Karpas-422 (cell line): ENCODE results near the gene NREP. TPM values are rescaled to one million over a fixed set of nuclear protein-coding genes. Genes with fewer than 3 reads are reported as not detected.

Experiments used
- DNase-seq: peaks from one replicate; pipeline ENCODE4 v3.0.0-alpha.2; 2015
- H2AFZ ChIP-seq: fragments of 200-600 bp; sonication (generic); 2 replicates; pipeline ENCODE4 v1.6.1; 2014; ENCODE audit warnings: antibody characterized with exemption, low read length, mixed read lengths
- H3K27ac ChIP-seq: fragments of 200-600 bp; sonication (generic); 2 replicates; pipeline ENCODE4 v1.5.1; 2014; ENCODE audit warnings: mild to moderate bottlenecking, low read length, moderate library complexity
- H3K27me3 ChIP-seq: fragments of 200-600 bp; sonication (generic); 2 replicates; pipeline ENCODE4 v1.6.1; 2014; ENCODE audit warnings: low read length, mixed read lengths
- H3K36me3 ChIP-seq: fragments of 200-600 bp; sonication (generic); 2 replicates; pipeline ENCODE4 v1.6.1; 2014; ENCODE audit warnings: low read length, mixed read lengths; ENCODE audit not compliant: insufficient read depth
- H3K4me1 ChIP-seq: fragments of 200-600 bp; sonication (generic); 2 replicates; pipeline ENCODE4 v1.6.1; 2014; ENCODE audit warnings: mild to moderate bottlenecking, low read length, mixed read lengths
- H3K4me2 ChIP-seq: fragments of 200-600 bp; sonication (generic); 2 replicates; pipeline ENCODE4 v1.6.1; 2014; ENCODE audit warnings: low read length, low read depth, mild to moderate bottlenecking; ENCODE audit not compliant: poor library complexity, severe bottlenecking
- H3K4me3 ChIP-seq: fragments of 200-600 bp; sonication (generic); 2 replicates; pipeline ENCODE4 v1.5.1; 2014; ENCODE audit warnings: mild to moderate bottlenecking, antibody characterized with exemption, low read length, mixed read lengths
- H3K79me2 ChIP-seq: fragments of 200-600 bp; sonication (generic); 2 replicates; pipeline ENCODE4 v1.6.1; 2014; ENCODE audit warnings: mild to moderate bottlenecking, low read length, mixed read lengths
- H3K9ac ChIP-seq: fragments of 200-600 bp; sonication (generic); 2 replicates; pipeline ENCODE4 v1.6.0; 2014; ENCODE audit warnings: low read length
- H3K9me2 ChIP-seq: fragments of 200-600 bp; sonication (generic), shearing (Covaris generic); replicated peaks from 2 replicates; pipeline ENCODE4 v1.6.0; 2014; ENCODE audit warnings: mild to moderate bottlenecking, low read length, moderate library complexity; ENCODE audit not compliant: insufficient read depth
- H3K9me3 ChIP-seq: fragments of 300-700, 200-600 bp; sonication (generic); 2 replicates; pipeline ENCODE4 v1.6.1; 2014; ENCODE audit warnings: low read length, mixed read lengths
- H4K20me1 ChIP-seq: fragments of 200-600 bp; sonication (generic); 2 replicates; pipeline ENCODE4 v1.6.1; 2014; ENCODE audit warnings: mild to moderate bottlenecking, antibody characterized with exemption, low read length, low read depth; ENCODE audit not compliant: insufficient read depth
- total RNA-seq: library from RNA; depleted of rRNA; stranded (reverse); fragments of >200 nt; shearing (Covaris generic); gene quantifications from 2 replicates; pipeline ENCODE4 v1.2.3, GENCODE V29; 2014; ENCODE audit warnings: low replicate concordance

The NREP gene
- total RNA-seq, 1 experiment from 2014 or later = 5.8 TPM

- Histone ChIP-seq H3K36me3 (no peaks in the 10 kb centered on the region), H3K79me2 (no peaks in the 10 kb centered on the region), H3K27ac (no peak overlapping the region), H3K4me3 (no peak overlapping the region), H3K4me1 (peaks cover 5% of the 10 kb centered on the region), H3K27me3 (no peaks in the 10 kb centered on the region), H3K9me2 (no peaks in the 10 kb centered on the region), H4K20me1 (no peaks in the 10 kb centered on the region), H3K9ac (no peak overlapping the region), H3K9me3 (no peaks in the 10 kb centered on the region), H2AFZ (no peak overlapping the region), H3K4me2 (no peak overlapping the region)
- no peak for DNase-seq
Observed at GRCh38 chr5:111706345-111706744, 50.6 kb downstream of the NREP start.

GRCh38 chr5:111704452-111705085 is 52.4 kb downstream of the NREP start:
- Histone ChIP-seq H3K79me2 (no peaks in the 10 kb centered on the region), H3K9me3 (no peaks in the 10 kb centered on the region), H3K27ac (no peak overlapping the region), H4K20me1 (no peaks in the 10 kb centered on the region), H3K36me3 (no peaks in the 10 kb centered on the region), H3K27me3 (no peaks in the 10 kb centered on the region), H2AFZ (no peak overlapping the region), H3K4me1 (peaks cover 5% of the 10 kb centered on the region), H3K9me2 (no peaks in the 10 kb centered on the region), H3K4me3 (no peak overlapping the region), H3K4me2 (no peak overlapping the region), H3K9ac (no peak overlapping the region)
- no peak for DNase-seq

DNA sequence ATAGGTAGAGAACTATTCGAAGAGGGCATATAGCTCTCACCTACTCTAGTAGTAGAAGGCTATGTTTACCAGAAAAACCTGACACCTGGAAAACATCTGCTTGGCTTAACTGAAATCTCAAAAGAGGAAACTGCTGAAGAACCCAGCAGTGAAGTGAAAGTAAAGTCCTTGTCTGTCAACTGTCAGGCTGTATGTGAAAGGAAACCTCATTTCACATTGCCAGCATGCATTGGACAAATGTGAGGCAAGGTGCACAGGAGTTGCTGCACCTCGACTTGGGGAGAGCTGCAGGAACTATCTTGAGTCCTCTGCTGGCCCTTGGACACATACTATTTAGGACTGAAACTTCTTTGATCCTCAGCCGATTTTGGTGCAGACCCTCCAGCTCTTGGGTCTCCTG is 53.3 kb downstream of the NREP start:
- Histone ChIP-seq H3K4me3 (no peak overlapping the region), H3K79me2 (no peaks in the 10 kb centered on the region), H3K27me3 (no peaks in the 10 kb centered on the region), H3K9me2 (no peaks in the 10 kb centered on the region), H3K9ac (no peak overlapping the region), H3K27ac (no peak overlapping the region), H3K4me1 (peaks cover 5% of the 10 kb centered on the region), H2AFZ (no peak overlapping the region), H3K4me2 (peak overlapping the region; percentile 33), H4K20me1 (no peaks in the 10 kb centered on the region), H3K36me3 (no peaks in the 10 kb centered on the region), H3K9me3 (no peaks in the 10 kb centered on the region)
- DNase-seq = peak; percentile 50

- Histone ChIP-seq H3K4me3 (no peak overlapping the region), H3K9me3 (no peaks in the 10 kb centered on the region), H3K4me1 (peaks cover 5% of the 10 kb centered on the region), H3K36me3 (no peaks in the 10 kb centered on the region), H3K9me2 (no peaks in the 10 kb centered on the region), H3K27me3 (no peaks in the 10 kb centered on the region), H2AFZ (no peak overlapping the region), H4K20me1 (no peaks in the 10 kb centered on the region), H3K27ac (no peak overlapping the region), H3K9ac (no peak overlapping the region), H3K4me2 (no peak overlapping the region), H3K79me2 (no peaks in the 10 kb centered on the region)
- DNase-seq = no peak
Observed at GRCh38 chr5:111699976-111700375, 57.0 kb downstream of the NREP start.

GRCh38 chr5:111699324-111699723 is 57.7 kb downstream of the NREP start:
- Histone ChIP-seq H3K27ac (no peak overlapping the region), H3K36me3 (no peaks in the 10 kb centered on the region), H4K20me1 (no peaks in the 10 kb centered on the region), H3K27me3 (no peaks in the 10 kb centered on the region), H3K4me1 (peaks cover 5% of the 10 kb centered on the region), H2AFZ (no peak overlapping the region), H3K9me2 (no peaks in the 10 kb centered on the region), H3K9me3 (no peaks in the 10 kb centered on the region), H3K9ac (no peak overlapping the region), H3K4me3 (no peak overlapping the region), H3K79me2 (no peaks in the 10 kb centered on the region), H3K4me2 (no peak overlapping the region)
- no peak for DNase-seq

- no peaks in the 10 kb centered on the region for H4K20me1 ChIP-seq
- no peak overlapping the region for H3K4me3 ChIP-seq
- H3K36me3 ChIP-seq = no peaks in the 10 kb centered on the region
- no peaks in the 10 kb centered on the region for H3K9me3 ChIP-seq
- H3K27ac ChIP-seq = no peak overlapping the region
- peak; percentile 64 for DNase-seq
- H3K27me3 ChIP-seq = no peaks in the 10 kb centered on the region
- no peaks in the 10 kb centered on the region for H3K79me2 ChIP-seq
- H2AFZ ChIP-seq = no peak overlapping the region
- H3K9me2 ChIP-seq = no peaks in the 10 kb centered on the region
- no peak overlapping the region for H3K4me2 ChIP-seq
- H3K9ac ChIP-seq = no peak overlapping the region
- no peaks in the 10 kb centered on the region for H3K4me1 ChIP-seq
Observed at GRCh38 chr5:111697881-111698757, 58.9 kb downstream of the NREP start.

- H2AFZ ChIP-seq = no peak overlapping the region
- no peak overlapping the region for H3K27ac ChIP-seq
- H3K27me3 ChIP-seq = no peaks in the 10 kb centered on the region
- no peaks in the 10 kb centered on the region for H3K79me2 ChIP-seq
- H3K9me2 ChIP-seq = no peaks in the 10 kb centered on the region
- no peak overlapping the region for H3K4me3 ChIP-seq
- H3K4me1 ChIP-seq = no peaks in the 10 kb centered on the region
- no peaks in the 10 kb centered on the region for H3K9me3 ChIP-seq
- DNase-seq = no peak
- no peaks in the 10 kb centered on the region for H3K36me3 ChIP-seq
- H4K20me1 ChIP-seq = no peaks in the 10 kb centered on the region
- no peak overlapping the region for H3K4me2 ChIP-seq
- no peak overlapping the region for H3K9ac ChIP-seq
Observed at GRCh38 chr5:111697215-111697614, 59.8 kb downstream of the NREP start.

DNA sequence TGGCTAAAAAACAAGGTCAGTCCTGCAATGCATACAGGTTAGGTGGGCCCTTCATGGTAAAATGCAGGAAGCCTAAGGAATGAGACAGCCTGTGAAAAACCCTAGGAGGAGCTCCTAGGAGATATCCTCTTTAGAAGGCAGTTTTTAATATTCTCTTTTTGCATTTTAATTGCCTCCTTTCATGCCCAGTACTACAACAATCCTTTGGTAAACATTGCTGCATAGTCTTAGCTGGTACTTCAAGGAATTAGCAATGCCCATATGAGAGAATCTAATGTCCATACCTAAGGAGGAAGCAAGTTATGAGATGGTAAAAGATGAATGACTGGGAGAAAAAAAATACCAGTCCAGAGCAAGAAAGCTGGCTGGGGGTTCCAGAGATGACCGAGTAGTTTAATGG is 61.0 kb downstream of the NREP start:
- H3K4me1 ChIP-seq = no peaks in the 10 kb centered on the region
- no peak overlapping the region for H3K9ac ChIP-seq
- no peaks in the 10 kb centered on the region for H3K79me2 ChIP-seq

More for the DNA sequence above, 61.0 kb downstream of the NREP start:
- Histone ChIP-seq H3K36me3 (no peaks in the 10 kb centered on the region), H3K4me2 (no peak overlapping the region), H3K27ac (no peak overlapping the region), H3K4me3 (no peak overlapping the region), H2AFZ (no peak overlapping the region), H3K9me2 (no peaks in the 10 kb centered on the region), H3K9me3 (no peaks in the 10 kb centered on the region), H4K20me1 (no peaks in the 10 kb centered on the region), H3K27me3 (no peaks in the 10 kb centered on the region)
- no peak for DNase-seq
